Measurements from ENCODE around the gene C19orf25.

The C19orf25 gene

GRCh38 chr19:1513499-1514294, 34.7 kb upstream of the C19orf25 start:
- intact Hi-C loops (cut with DNase I) = no loop called here
- no peak for DNase-seq

GRCh38 chr19:1512671-1513498, 33.9 kb upstream of the C19orf25 start, which contains the start of gene ADAMTSL5:
Gene ADAMTSL5 (minus strand): TSS chr19:1513019. CDS start chr19:1510943, 2,076 bp downstream.
- no peak for DNase-seq
- intact Hi-C loops (cut with DNase I) = no loop called here

GRCh38 chr19:1511318-1512317, 32.6 kb upstream of the C19orf25 start:
- intact Hi-C loops (cut with DNase I) = no loop called here

GRCh38 chr19:1510807-1511206, 31.8 kb upstream of the C19orf25 start:
- intact Hi-C loops (cut with DNase I) = no loop called here
- DNase-seq = no peak

More at GRCh38 chr19:1511318-1512317, 32.6 kb upstream of the C19orf25 start:
- no peak for DNase-seq

- no peak for DNase-seq
- intact Hi-C loops (cut with DNase I) = no loop called here
These were observed 31.4 kb upstream of the C19orf25 start for GRCh38 chr19:1510442-1510806.

- DNase-seq = peak in 21 of 42 donors; percentile 23 to 74 (median 47)
- intact Hi-C loops (cut with DNase I) = loop anchor here (2.0 kb wide), 1 partner anchor 19 kb away; the partner anchor contains the start of genes PCSK4 and REEP6
These were observed 30.8 kb upstream of the C19orf25 start for GRCh38 chr19:1509602-1510441.

GRCh38 chr19:1508507-1508856, 29.5 kb upstream of the C19orf25 start:
- DNase-seq = no peak

GRCh38 chr19:1507763-1508506, 28.9 kb upstream of the C19orf25 start:
- intact Hi-C loops (cut with DNase I) = loop anchor here (2.0 kb wide), 1 partner anchor 17 kb away; the partner anchor contains the start of genes PCSK4 and REEP6
- DNase-seq = peak; percentile 90 to 97 (median 94)

More at GRCh38 chr19:1508507-1508856, 29.5 kb upstream of the C19orf25 start:
- intact Hi-C loops (cut with DNase I) = loop anchor here (2.0 kb wide), 1 partner anchor 18 kb away; the partner anchor contains the start of genes PCSK4 and REEP6

GRCh38 chr19:1507192-1507660, 28.2 kb upstream of the C19orf25 start:
- intact Hi-C loops (cut with DNase I) = no loop called here
- DNase-seq = peak in 1 of 42 donors; percentile 10

- intact Hi-C loops (cut with DNase I) = no loop called here
- DNase-seq = no peak
These were observed 27.2 kb upstream of the C19orf25 start for GRCh38 chr19:1505991-1506881.

- no peak for DNase-seq
- intact Hi-C loops (cut with DNase I) = no loop called here
These were observed 26.0 kb upstream of the C19orf25 start for GRCh38 chr19:1505012-1505411.

GRCh38 chr19:1503925-1504773, 25.1 kb upstream of the C19orf25 start:
- intact Hi-C loops (cut with DNase I) = no loop called here
- DNase-seq = no peak

- DNase-seq = peak; percentile 30 to 85 (median 63)
These were observed 24.3 kb upstream of the C19orf25 start for GRCh38 chr19:1503089-1503924.

GRCh38 chr19:1502433-1503088, 23.5 kb upstream of the C19orf25 start:
- intact Hi-C loops (cut with DNase I) = no loop called here
- no peak for DNase-seq

More at GRCh38 chr19:1503089-1503924, 24.3 kb upstream of the C19orf25 start:
- intact Hi-C loops (cut with DNase I) = no loop called here
